Pancreas (tissue), 10 donors: ENCODE data around the gene FKBP10. TPM values are rescaled to one million over a fixed set of nuclear protein-coding genes. Genes with fewer than 3 reads are reported as not detected.

Experiments used
- ATAC-seq, 4 donors: fragments of 200-7000 bp; cut with Tn5 transposase; one replicate each; pipeline versions ENCODE4 v1.8.0 to v1.9.1; 2020; ENCODE audit warnings: mild to moderate bottlenecking in 4 of 4, moderate library complexity in 4 of 4
- DNase-seq, 6 donors: peaks; one replicate each; pipeline ENCODE4 v3.0.0-alpha.2; 2020
- FAIRE-seq: peaks from 2 replicates; lab custom pipeline; 2012; peaks lifted over from hg19 to GRCh38; lab: Jason Lieb, UNC
- H3K27ac ChIP-seq, 4 donors: fragments of 200-600 bp; sonication (generic); 1 replicate in 3 of 4; 2 replicates in 1 of 4; pipeline versions ENCODE4 v1.5.0 to v1.8.0; 2020
- H3K27me3 ChIP-seq, 4 donors: fragments of 200-600 bp; one replicate each; pipeline ENCODE4 v1.8.0; 2021
- H3K36me3 ChIP-seq, 3 donors: fragments of 200-600 bp; sonication (generic) in 1 of 3; one replicate each; pipeline versions ENCODE4 v1.5.0 to v1.8.0; 2020 to 2021
- H3K4me1 ChIP-seq, 3 donors: fragments of 200-600 bp; one replicate each; pipeline ENCODE4 v1.8.0; 2021
- H3K4me3 ChIP-seq, 4 donors: fragments of 200-600 bp; sonication (generic) in 2 of 4; one replicate each; pipeline versions ENCODE4 v1.5.0 to v1.8.0; 2020 to 2021
- H3K9me3 ChIP-seq, 4 donors: fragments of 200-600 bp; one replicate each; pipeline ENCODE4 v1.8.0; 2021
- CTCF ChIP-seq, 4 donors: fragments of 200-600 bp; sonication (generic) in 3 of 4; IDR thresholded peaks; one replicate each; pipeline versions ENCODE4 v1.5.0 to v1.8.0; 2021; ENCODE audit warnings: antibody characterized with exemption in 4 of 4
- WGBS, 2 donors: extraction: QIAGEN DNeasy Blood & Tissue Kit; methylation state at CpG; one replicate each; pipeline ENCODE4 v1.1.7; 2013; 5-methylcytosine and 5-hydroxymethylcytosine counted together
- intact Hi-C, 3 donors: fragments of 100-400 bp; cut with DNase I; formaldehyde crosslinking; loops; one replicate each; pipeline versions ENCODE4 v1.11.1 to v1.14.2; 2022
- polyA plus RNA-seq, 2 donors: library from polyadenylated mRNA; stranded (reverse); fragments of 200-250 nt; gene quantifications; one replicate each; pipeline ENCODE4 v1.2.3, GENCODE V29; 2013
- total RNA-seq, 6 donors: library from RNA; stranded (reverse); fragmentation: NEBNext Ultra II Directional in 4 of 6; extraction: Animal tissue kit (Norgen Biotek cat#: 25700) in 4 of 6; gene quantifications; one replicate each; pipeline versions ENCODE4 v1.2.1 to v1.2.4, GENCODE V29; 2021 to 2023
- donor health status: healthy with polysubstance abuse.
- donor health status: DM: no; HTN: no; CAD: no; lungs with moderate emphysema.
- donor health status: DM: no; HTN: no; CAD: no.
- donor health status: control.
- donor health status: control.
- donor health status: Bipolar disorder and iron deficiency.
- donor health status: DM: yes; HTN: yes; CAD: no.
- donor health status: DM: no; HTN: no; CAD: no.
- donor health status: DM: no; HTN: no; CAD: no.
- donor health status: DM: yes; HTN: yes; CAD: no.

Gene FKBP10
- total and polyA plus RNA-seq, 8 donors, result 4.5 to 35.3 (median 11.7) TPM

GRCh38 chr17:41864498-41864835, 51.7 kb downstream of the FKBP10 start:
- ATAC-seq, result peak in 2 of 4 donors; percentile 73 to 79
- no peak for TF ChIP-seq CTCF (IDR thresholded peaks at IDR 0.05)
- H3K4me3 ChIP-seq, result peak overlapping the region; percentile 88 to 99 (median 92)
- whole genome bisulfite sequencing, 2 donors, result 1 to 2% methylated on average over 25 of the region's 25 CpGs
- FAIRE-seq, result no peak
- intact Hi-C loops, result loop anchor here in 1 of 3 donors (10.0 kb wide), 1 partner anchor 50 kb away; the partner anchor contains the start of genes FKBP10 and P3H4
- H3K4me1 ChIP-seq, result peaks cover 7 to 15% (median 15%) of the 10 kb centered on the region in 3 donors
- peaks cover 0 to 14% (median 0%) of the 10 kb centered on the region in 3 donors for H3K36me3 ChIP-seq
- peak in 1 of 6 donors; percentile 82 for DNase-seq
- H3K27ac ChIP-seq, result peak overlapping the region; percentile 86 to 95 (median 88)
- no peaks in the 10 kb centered on the region for H3K27me3 ChIP-seq
- H3K9me3 ChIP-seq, result no peaks in the 10 kb centered on the region

- intact Hi-C loops, result loop anchor here in 1 of 3 donors (10.0 kb wide), 1 partner anchor 50 kb away; the partner anchor contains the start of genes FKBP10 and P3H4
- peak; percentile 97 for ATAC-seq
- FAIRE-seq, result no peak
- Histone ChIP-seq H3K9me3 (no peaks in the 10 kb centered on the region), H3K27me3 (no peaks in the 10 kb centered on the region), H3K36me3 (peaks cover 0 to 18% (median 0%) of the 10 kb centered on the region in 3 donors), H3K4me3 (peak within 1 kb of the TSS; percentile 88 to 99 (median 92)), H3K4me1 (peaks cover 7 to 15% (median 12%) of the 10 kb centered on the region in 3 donors), H3K27ac (peak within 1 kb of the TSS; percentile 86 to 95 (median 88))
- DNase-seq, result peak; percentile 86 to 94 (median 89)
- 1% methylated on average over 59 to 90 of the region's 90 CpGs for WGBS, 2 donors
- no peak for TF ChIP-seq CTCF (IDR thresholded peaks at IDR 0.05)
These were observed 52.2 kb downstream of the FKBP10 start, which contains the start of gene KLHL11 for GRCh38 chr17:41864836-41865595. KLHL11 (minus strand) TSS chr17:41865423; CDS start chr17:41865370, 53 bp downstream.

- no peak for TF ChIP-seq CTCF (IDR thresholded peaks at IDR 0.05)
- Histone ChIP-seq H3K27me3 (no peaks in the 10 kb centered on the region), H3K4me3 (peak overlapping the region in 3 of 4 donors; percentile 88 to 99 (median 92))
These were observed 52.7 kb downstream of the FKBP10 start for GRCh38 chr17:41865596-41865893.

GRCh38 chr17:41868568-41868967, 55.8 kb downstream of the FKBP10 start:
- H3K27ac ChIP-seq, result no peak overlapping the region
- intact Hi-C loops, result loop anchor here in 1 of 3 donors (10.0 kb wide), 1 partner anchor 54 kb away; the partner anchor contains the start of genes FKBP10 and P3H4
- 65 to 68% methylated on average over 3 of the region's 3 CpGs for WGBS, 2 donors
- peaks cover 3 to 9% (median 7%) of the 10 kb centered on the region in 3 donors for H3K4me1 ChIP-seq
- ATAC-seq (no peak), DNase-seq (no peak), FAIRE-seq (no peak)
- no peak overlapping the region for H3K4me3 ChIP-seq
- H3K9me3 ChIP-seq, result no peaks in the 10 kb centered on the region
- H3K36me3 ChIP-seq, result peaks cover 4 to 44% (median 11%) of the 10 kb centered on the region in 3 donors
- no peaks in the 10 kb centered on the region for H3K27me3 ChIP-seq
- TF ChIP-seq CTCF (IDR thresholded peaks at IDR 0.05), result no peak

More at GRCh38 chr17:41865596-41865893, 52.7 kb downstream of the FKBP10 start:
- ATAC-seq (no peak), FAIRE-seq (no peak), DNase-seq (no peak)
- 1% methylated on average over 10 of the region's 10 CpGs for WGBS, 2 donors
- intact Hi-C loops, result loop anchor here in 1 of 3 donors (10.0 kb wide), 1 partner anchor 51 kb away; the partner anchor contains the start of genes FKBP10 and P3H4
- peaks cover 0 to 24% (median 3%) of the 10 kb centered on the region in 3 donors for H3K36me3 ChIP-seq
- peak overlapping the region; percentile 86 to 95 (median 88) for H3K27ac ChIP-seq
- H3K9me3 ChIP-seq, result no peaks in the 10 kb centered on the region
- peaks cover 7 to 15% (median 12%) of the 10 kb centered on the region in 3 donors for H3K4me1 ChIP-seq
